DOHH2 (cell line): ENCODE data around the gene NBEA.

Source experiments
- CTCF ChIP-seq: fragments of 200-600 bp; sonication (generic); IDR thresholded peaks from one replicate; pipeline ENCODE4 v1.5.1; 2014; ENCODE audit warnings: antibody characterized with exemption, mild to moderate bottlenecking, low read depth, low read length; ENCODE audit not compliant: poor library complexity, severe bottlenecking
- EZH2phosphoT487 ChIP-seq: fragments of 200-600 bp; sonication (generic); IDR thresholded peaks from 2 replicates; pipeline ENCODE4 v1.6.1; 2017; ENCODE audit warnings: borderline replicate concordance, mild to moderate bottlenecking, antibody characterized with exemption, low read length, moderate library complexity, mixed read lengths

- TF ChIP-seq CTCF (no peak), EZH2phosphoT487 (no peak)
Observed at GRCh38 chr13:35699825-35700510, 757.9 kb downstream of the NBEA start.
